Osteoblast (primary cell): Measurements from ENCODE around the gene SLC14A1. TPM values are rescaled to one million over a fixed set of nuclear protein-coding genes. Genes with fewer than 3 reads are reported as not detected.

Experiments used
- DNase-seq: peaks from one replicate; pipeline ENCODE4 v3.0.0; 2011; ENCODE audit warnings: low spot score, mixed read lengths; ENCODE audit not compliant: insufficient read length; ENCODE audit errors: missing footprints
- H2AFZ ChIP-seq: 2 replicates; pipeline ENCODE4 v1.6.0; 2011; ENCODE audit warnings: mild to moderate bottlenecking, low read length
- H3K27ac ChIP-seq: 2 replicates; pipeline ENCODE4 v1.5.1; 2011; ENCODE audit warnings: mild to moderate bottlenecking, low read depth, low read length, moderate library complexity
- H3K27me3 ChIP-seq: 2 replicates; pipeline ENCODE4 v1.6.0; 2012; ENCODE audit warnings: mild to moderate bottlenecking, control low read depth, inconsistent platforms, low read length, moderate library complexity; ENCODE audit not compliant: insufficient read depth
- H3K36me3 ChIP-seq: 2 replicates; pipeline ENCODE4 v1.5.1; 2011; ENCODE audit warnings: mild to moderate bottlenecking, low read length, control low read depth, moderate library complexity; ENCODE audit not compliant: insufficient read depth
- H3K4me1 ChIP-seq: 2 replicates; pipeline ENCODE4 v1.5.1; 2011; ENCODE audit warnings: mild to moderate bottlenecking, low read length, control low read depth, moderate library complexity; ENCODE audit not compliant: insufficient read depth
- H3K4me2 ChIP-seq: 2 replicates; pipeline ENCODE4 v1.6.0; 2011; ENCODE audit warnings: mild to moderate bottlenecking, low read length; ENCODE audit not compliant: insufficient read depth
- H3K4me3 ChIP-seq: fragments of 200-600 bp; sonication (generic); 3 replicates; pipeline ENCODE4 v1.5.1; 2012; ENCODE audit warnings: mild to moderate bottlenecking, low read length, inconsistent platforms; ENCODE audit not compliant: insufficient read depth
- H3K79me2 ChIP-seq: 2 replicates; pipeline ENCODE4 v1.6.0; 2012; ENCODE audit warnings: mild to moderate bottlenecking, low read length, control low read depth, inconsistent platforms; ENCODE audit not compliant: insufficient read depth
- H3K9me3 ChIP-seq: 2 replicates; pipeline ENCODE4 v1.5.1; 2011; ENCODE audit warnings: low read depth, low read length, control low read depth
- H4K20me1 ChIP-seq: 2 replicates; pipeline ENCODE4 v1.6.0; 2012; ENCODE audit warnings: mild to moderate bottlenecking, low read length, control low read depth; ENCODE audit not compliant: insufficient read depth
- total RNA-seq: library from RNA; depleted of rRNA; stranded (reverse); fragments of >200 nt; gene quantifications from 2 replicates; pipeline ENCODE4 v1.2.3, GENCODE V29; 2012
- TF ChIP-seq, protein P1 (sequence below): IDR thresholded peaks from 2 replicates; pipeline ENCODE4 v1.5.1; 2011; ENCODE audit warnings: mild to moderate bottlenecking, low read depth, low read length, moderate library complexity; ENCODE audit errors: extremely low read depth

The SLC14A1 gene
- total RNA-seq, 1 donor: 136 TPM

DNA sequence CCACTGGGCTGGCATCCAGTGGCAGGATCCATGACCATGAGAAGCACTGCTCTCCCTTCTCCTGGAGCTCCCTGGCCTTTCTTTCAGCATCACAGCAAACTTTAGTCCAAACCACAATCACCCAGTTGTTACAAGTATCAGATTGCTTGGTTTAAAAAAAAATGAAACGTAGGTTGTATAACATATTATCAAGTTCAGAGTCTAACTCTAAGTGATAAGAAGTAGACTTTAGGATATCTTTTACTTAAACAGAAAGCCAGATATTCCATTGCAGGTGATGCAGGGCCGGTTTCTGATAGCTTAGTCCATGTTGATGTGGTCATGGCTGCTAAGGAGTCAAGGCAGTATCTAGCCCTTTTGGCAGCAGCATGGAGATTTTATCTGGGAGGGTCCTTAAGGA is 24.5 kb downstream of the SLC14A1 start:
- no peak for DNase-seq
- no peaks in the 10 kb centered on the region for H3K9me3 ChIP-seq
- H2AFZ ChIP-seq: no peak overlapping the region

DNA sequence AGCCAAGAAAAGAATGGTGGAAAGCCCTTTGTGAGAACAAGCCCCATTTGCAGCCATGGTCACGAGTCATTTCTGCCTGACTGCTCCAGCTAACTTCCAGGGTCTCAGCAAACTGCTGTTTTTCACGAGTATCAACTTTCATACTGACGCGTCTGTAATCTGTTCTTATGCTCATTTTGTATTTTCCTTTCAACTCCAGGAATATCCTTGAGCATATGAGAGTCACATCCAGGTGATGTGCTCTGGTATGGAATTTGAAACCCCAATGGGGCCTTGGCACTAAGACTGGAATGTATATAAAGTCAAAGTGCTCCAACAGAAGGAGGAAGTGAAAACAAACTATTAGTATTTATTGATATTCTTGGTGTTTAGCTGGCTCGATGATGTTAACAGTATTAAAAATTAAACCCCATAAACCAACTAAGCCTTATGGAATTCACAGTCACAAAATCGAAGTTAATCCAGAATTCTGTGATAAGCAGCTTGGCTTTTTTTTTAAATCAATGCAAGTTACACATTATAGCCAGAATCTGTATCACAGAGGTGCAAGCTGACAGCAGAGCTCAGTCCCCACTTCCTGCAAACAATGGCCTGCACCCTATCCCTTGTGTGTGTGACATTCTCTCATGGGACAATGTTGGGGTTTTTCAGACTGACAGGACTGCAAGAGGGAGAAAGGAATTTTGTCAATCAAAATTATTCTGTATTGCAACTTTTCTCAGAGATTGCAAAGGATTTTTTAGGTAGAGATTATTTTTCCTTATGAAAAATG is 26.1 kb downstream of the SLC14A1 start:
- H4K20me1 ChIP-seq: no peaks in the 10 kb centered on the region
- H3K9me3 ChIP-seq: no peaks in the 10 kb centered on the region
- H3K79me2 ChIP-seq: no peaks in the 10 kb centered on the region
- H3K4me2 ChIP-seq: no peak overlapping the region
- peak; percentile 45 for DNase-seq
- peaks cover 18% of the 10 kb centered on the region for H3K4me1 ChIP-seq
- H3K36me3 ChIP-seq: peaks cover 29% of the 10 kb centered on the region
- H3K27me3 ChIP-seq: no peaks in the 10 kb centered on the region
- H3K27ac ChIP-seq: no peak overlapping the region
- TF ChIP-seq, protein P1, sequence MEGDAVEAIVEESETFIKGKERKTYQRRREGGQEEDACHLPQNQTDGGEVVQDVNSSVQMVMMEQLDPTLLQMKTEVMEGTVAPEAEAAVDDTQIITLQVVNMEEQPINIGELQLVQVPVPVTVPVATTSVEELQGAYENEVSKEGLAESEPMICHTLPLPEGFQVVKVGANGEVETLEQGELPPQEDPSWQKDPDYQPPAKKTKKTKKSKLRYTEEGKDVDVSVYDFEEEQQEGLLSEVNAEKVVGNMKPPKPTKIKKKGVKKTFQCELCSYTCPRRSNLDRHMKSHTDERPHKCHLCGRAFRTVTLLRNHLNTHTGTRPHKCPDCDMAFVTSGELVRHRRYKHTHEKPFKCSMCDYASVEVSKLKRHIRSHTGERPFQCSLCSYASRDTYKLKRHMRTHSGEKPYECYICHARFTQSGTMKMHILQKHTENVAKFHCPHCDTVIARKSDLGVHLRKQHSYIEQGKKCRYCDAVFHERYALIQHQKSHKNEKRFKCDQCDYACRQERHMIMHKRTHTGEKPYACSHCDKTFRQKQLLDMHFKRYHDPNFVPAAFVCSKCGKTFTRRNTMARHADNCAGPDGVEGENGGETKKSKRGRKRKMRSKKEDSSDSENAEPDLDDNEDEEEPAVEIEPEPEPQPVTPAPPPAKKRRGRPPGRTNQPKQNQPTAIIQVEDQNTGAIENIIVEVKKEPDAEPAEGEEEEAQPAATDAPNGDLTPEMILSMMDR: no peak
- H2AFZ ChIP-seq: no peak overlapping the region
- no peak overlapping the region for H3K4me3 ChIP-seq

More for the DNA sequence above, 24.5 kb downstream of the SLC14A1 start:
- Histone ChIP-seq H3K36me3 (peaks cover 38% of the 10 kb centered on the region), H3K27ac (no peak overlapping the region), H3K4me3 (no peak overlapping the region), H3K79me2 (no peaks in the 10 kb centered on the region), H4K20me1 (no peaks in the 10 kb centered on the region), H3K4me2 (no peak overlapping the region), H3K4me1 (peaks cover 16% of the 10 kb centered on the region), H3K27me3 (no peaks in the 10 kb centered on the region)
- TF ChIP-seq, protein P1: no peak

DNA sequence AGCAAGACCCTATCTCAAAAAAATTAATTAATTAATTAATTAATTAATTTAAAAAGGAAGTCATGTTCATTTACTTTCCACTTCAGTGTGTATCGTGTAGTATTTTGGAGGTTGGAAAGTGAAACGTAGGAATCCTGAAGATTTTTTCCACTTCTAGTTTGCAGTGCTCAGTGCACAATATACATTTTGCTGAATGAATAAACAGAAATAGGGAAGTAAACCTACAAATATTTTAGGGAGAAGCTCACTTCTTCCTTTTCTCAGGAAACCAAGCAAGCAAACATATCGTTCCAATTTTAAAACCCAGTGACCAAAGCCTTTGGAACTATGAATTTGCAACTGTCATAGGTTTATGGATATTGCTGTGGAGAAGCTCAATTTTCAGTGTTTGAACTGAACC is 27.8 kb downstream of the SLC14A1 start:
- peak; percentile 64 for DNase-seq
- Histone ChIP-seq H3K27me3 (no peaks in the 10 kb centered on the region), H3K4me2 (no peak overlapping the region), H3K4me1 (peaks cover 22% of the 10 kb centered on the region), H4K20me1 (no peaks in the 10 kb centered on the region), H2AFZ (no peak overlapping the region), H3K36me3 (peaks cover 15% of the 10 kb centered on the region), H3K79me2 (no peaks in the 10 kb centered on the region), H3K9me3 (no peaks in the 10 kb centered on the region), H3K27ac (no peak overlapping the region), H3K4me3 (no peak overlapping the region)
- TF ChIP-seq, protein P1: no peak

DNA sequence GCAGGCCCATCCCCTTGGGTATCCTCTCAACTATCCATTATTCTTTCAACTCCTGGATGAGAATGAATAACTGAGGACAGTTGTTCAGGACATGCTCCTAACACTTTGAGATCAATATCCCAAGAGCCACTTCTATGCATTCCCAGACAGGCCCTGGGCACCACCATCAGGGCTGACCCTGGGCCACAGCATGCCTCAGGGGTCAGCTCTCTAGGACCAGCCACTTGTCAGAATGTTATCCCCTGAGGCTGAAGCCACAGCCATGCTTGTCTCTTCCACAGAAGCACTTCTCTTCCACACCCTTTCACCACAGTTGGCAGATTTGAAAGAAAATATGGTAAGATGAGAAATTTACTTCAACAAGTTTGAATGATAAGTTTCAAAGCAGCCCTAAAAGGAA is 28.7 kb downstream of the SLC14A1 start:
- Histone ChIP-seq H3K27ac (no peak overlapping the region), H2AFZ (no peak overlapping the region), H4K20me1 (no peaks in the 10 kb centered on the region), H3K4me1 (peaks cover 22% of the 10 kb centered on the region), H3K79me2 (no peaks in the 10 kb centered on the region), H3K36me3 (peaks cover 11% of the 10 kb centered on the region), H3K9me3 (no peaks in the 10 kb centered on the region), H3K4me2 (no peak overlapping the region), H3K4me3 (no peak overlapping the region), H3K27me3 (no peaks in the 10 kb centered on the region)
- no peak for DNase-seq
- TF ChIP-seq, protein P1: no peak
